H9 (cell line): ENCODE measurements around the gene MICAL2. TPM values are rescaled to one million over a fixed set of nuclear protein-coding genes. Genes with fewer than 3 reads are reported as not detected.

Experiments
- DNase-seq: peaks from one replicate; pipeline ENCODE4 v3.0.0-alpha.2; 2017
- H2AFZ ChIP-seq: one replicate; pipeline ENCODE4 v1.6.1; 2013; ENCODE audit warnings: mild to moderate bottlenecking, low read length, control low read depth, moderate library complexity
- H2AK5ac ChIP-seq: 2 replicates; pipeline ENCODE4 v1.6.1; 2013; ENCODE audit warnings: low read length, control low read depth, mixed read lengths; ENCODE audit not compliant: insufficient read length
- H2BK120ac ChIP-seq: one replicate; pipeline ENCODE4 v1.6.1; 2013; ENCODE audit warnings: low read depth, mild to moderate bottlenecking, low read length, control low read depth, inconsistent platforms; ENCODE audit not compliant: poor library complexity, severe bottlenecking
- H2BK12ac ChIP-seq: 2 replicates; pipeline ENCODE4 v1.6.1; 2013; ENCODE audit warnings: low read length, control low read depth, mixed read lengths, low read depth; ENCODE audit not compliant: insufficient read length
- H2BK15ac ChIP-seq: 2 replicates; pipeline ENCODE4 v1.6.1; 2013; ENCODE audit warnings: low read depth, low read length, control low read depth
- H2BK20ac ChIP-seq: one replicate; pipeline ENCODE4 v1.6.1; 2013; ENCODE audit warnings: low read depth, mild to moderate bottlenecking, low read length, control low read depth, inconsistent platforms; ENCODE audit not compliant: poor library complexity, severe bottlenecking
- H2BK5ac ChIP-seq: 2 replicates; pipeline ENCODE4 v1.6.1; 2013; ENCODE audit warnings: low read length, control low read depth, mixed read lengths; ENCODE audit not compliant: insufficient read length
- H3K14ac ChIP-seq: 2 replicates; pipeline ENCODE4 v1.6.1; 2013; ENCODE audit warnings: low read length, control low read depth; ENCODE audit not compliant: insufficient read depth
- H3K18ac ChIP-seq: 2 replicates; pipeline ENCODE4 v1.6.1; 2013; ENCODE audit warnings: low read depth, mild to moderate bottlenecking, mixed read lengths, low read length, control low read depth; ENCODE audit not compliant: insufficient read length
- H3K23ac ChIP-seq: 2 replicates; pipeline ENCODE4 v1.6.1; 2013; ENCODE audit warnings: low read length, control low read depth, mixed read lengths, low read depth; ENCODE audit not compliant: insufficient read length
- H3K23me2 ChIP-seq: 2 replicates; pipeline ENCODE4 v1.6.1; 2013; ENCODE audit warnings: low read depth, mild to moderate bottlenecking, mixed read lengths, low read length, control low read depth; ENCODE audit not compliant: insufficient read length, poor library complexity, severe bottlenecking
- H3K27ac ChIP-seq: 2 replicates; pipeline ENCODE4 v1.5.1; 2013; ENCODE audit warnings: low read length, control low read depth, mixed read lengths, low read depth; ENCODE audit not compliant: insufficient read length
- H3K27me3 ChIP-seq: 2 replicates; pipeline ENCODE4 v1.6.1; 2013; ENCODE audit warnings: low read length, control low read depth, inconsistent platforms; ENCODE audit not compliant: insufficient read depth
- H3K4ac ChIP-seq: 2 replicates; pipeline ENCODE4 v1.6.1; 2013; ENCODE audit warnings: low read depth, mild to moderate bottlenecking, control low read depth, inconsistent platforms, low read length, moderate library complexity
- H3K4me1 ChIP-seq: 2 replicates; pipeline ENCODE4 v1.6.1; 2013; ENCODE audit warnings: low read length, control low read depth, inconsistent platforms; ENCODE audit not compliant: insufficient read depth
- H3K4me2 ChIP-seq: 2 replicates; pipeline ENCODE4 v1.6.1; 2013; ENCODE audit warnings: low read length, control low read depth, mixed read lengths; ENCODE audit not compliant: insufficient read length, insufficient read depth
- H3K56ac ChIP-seq: 2 replicates; pipeline ENCODE4 v1.6.1; 2013; ENCODE audit warnings: low read depth, mild to moderate bottlenecking, mixed read lengths, low read length, control low read depth; ENCODE audit not compliant: insufficient read length
- H3K79me1 ChIP-seq: 2 replicates; pipeline ENCODE4 v1.6.1; 2013; ENCODE audit warnings: low read depth, mild to moderate bottlenecking, moderate library complexity, low read length, control low read depth, inconsistent platforms; ENCODE audit not compliant: insufficient read depth, poor library complexity, severe bottlenecking
- H3K79me2 ChIP-seq: 2 replicates; pipeline ENCODE4 v1.6.1; 2013; ENCODE audit warnings: low read length, control low read depth, inconsistent platforms; ENCODE audit not compliant: insufficient read depth
- H3K9ac ChIP-seq: 2 replicates; pipeline ENCODE4 v1.6.1; 2013; ENCODE audit warnings: low read length, control low read depth, mixed read lengths; ENCODE audit not compliant: insufficient read length; ENCODE audit errors: extremely low read depth
- H3K9me3 ChIP-seq: one replicate; pipeline ENCODE4 v1.6.1; 2013; ENCODE audit warnings: low read depth, low read length, inconsistent platforms; ENCODE audit not compliant: control insufficient read depth
- H3T11ph ChIP-seq: one replicate; pipeline ENCODE4 v1.6.1; 2013; ENCODE audit warnings: mild to moderate bottlenecking, low read length, control low read depth, inconsistent platforms
- H4K20me1 ChIP-seq: one replicate; pipeline ENCODE4 v1.6.1; 2013; ENCODE audit not compliant: control insufficient read depth, insufficient read length, insufficient read depth
- H4K5ac ChIP-seq: 2 replicates; pipeline ENCODE4 v1.6.1; 2013; ENCODE audit warnings: low read depth, mild to moderate bottlenecking, mixed read lengths, low read length, control low read depth; ENCODE audit not compliant: insufficient read length
- H4K8ac ChIP-seq: replicated peaks from 2 replicates; pipeline ENCODE4 v1.6.1; 2013; ENCODE audit warnings: low read length, control low read depth, mixed read lengths, low read depth; ENCODE audit not compliant: insufficient read length
- H4K91ac ChIP-seq: 2 replicates; pipeline ENCODE4 v1.6.1; 2013; ENCODE audit warnings: low read depth, mild to moderate bottlenecking, moderate library complexity, mixed read lengths, low read length, control low read depth; ENCODE audit not compliant: insufficient read length
- H3K27ac Mint-ChIP-seq, 3 experiments: 2 replicates in 2 of 3; 3 replicates in 1 of 3; pipeline ENCODE4 v1.8.0; 2020 to 2021; ENCODE audit warnings: mixed read lengths in 3 of 3, mild to moderate bottlenecking in 1 of 3, moderate library complexity in 1 of 3
- H3K27me3 Mint-ChIP-seq: 2 replicates; pipeline ENCODE4 v1.8.0; 2021; ENCODE audit warnings: low read depth, mild to moderate bottlenecking, moderate library complexity, mixed read lengths
- H3K36me3 Mint-ChIP-seq, 3 experiments: 2 replicates in 2 of 3; 3 replicates in 1 of 3; pipeline ENCODE4 v1.8.0; 2020 to 2021; ENCODE audit warnings: low read depth in 3 of 3, mixed read lengths in 3 of 3; ENCODE audit not compliant: insufficient read depth in 1 of 3
- H3K4me1 Mint-ChIP-seq, 2 experiments: 2 replicates each; pipeline ENCODE4 v1.8.0; 2020; ENCODE audit warnings: mixed read lengths in 2 of 2
- H3K4me3 Mint-ChIP-seq, 2 experiments: 2 replicates in 1 of 2; 3 replicates in 1 of 2; pipeline ENCODE4 v1.8.0; 2020 to 2021; ENCODE audit warnings: mild to moderate bottlenecking in 2 of 2, mixed read lengths in 2 of 2, moderate library complexity in 1 of 2
- H3K9me3 Mint-ChIP-seq, 2 experiments: 2 replicates in 1 of 2; 3 replicates in 1 of 2; pipeline ENCODE4 v1.8.0; 2020; ENCODE audit warnings: mild to moderate bottlenecking in 2 of 2, mixed read lengths in 2 of 2, moderate library complexity in 1 of 2
- CTCF ChIP-seq: fragments of 200-600 bp; sonication (generic); conservative IDR thresholded peaks from 3 replicates; pipeline ENCODE4 v1.8.0; 2021; ENCODE audit warnings: antibody characterized with exemption, mild to moderate bottlenecking
- WGBS: extraction: QIAGEN DNeasy Blood & Tissue Kit; methylation state at CpG from one replicate; pipeline ENCODE4 v1.1.7; 2013; ENCODE audit warnings: missing lambda C conversion rate, low lambda C conversion rate, mixed read lengths; ENCODE audit not compliant: insufficient read length; ENCODE audit errors: extremely low coverage; 5-methylcytosine and 5-hydroxymethylcytosine counted together
- total RNA-seq: library from RNA; stranded (reverse); gene quantifications from 2 replicates; pipeline ENCODE4 v1.2.1, GENCODE V29; 2021

MICAL2 gene
- total RNA-seq, 1 experiment from 2014 or later = 4.7 TPM

DNA sequence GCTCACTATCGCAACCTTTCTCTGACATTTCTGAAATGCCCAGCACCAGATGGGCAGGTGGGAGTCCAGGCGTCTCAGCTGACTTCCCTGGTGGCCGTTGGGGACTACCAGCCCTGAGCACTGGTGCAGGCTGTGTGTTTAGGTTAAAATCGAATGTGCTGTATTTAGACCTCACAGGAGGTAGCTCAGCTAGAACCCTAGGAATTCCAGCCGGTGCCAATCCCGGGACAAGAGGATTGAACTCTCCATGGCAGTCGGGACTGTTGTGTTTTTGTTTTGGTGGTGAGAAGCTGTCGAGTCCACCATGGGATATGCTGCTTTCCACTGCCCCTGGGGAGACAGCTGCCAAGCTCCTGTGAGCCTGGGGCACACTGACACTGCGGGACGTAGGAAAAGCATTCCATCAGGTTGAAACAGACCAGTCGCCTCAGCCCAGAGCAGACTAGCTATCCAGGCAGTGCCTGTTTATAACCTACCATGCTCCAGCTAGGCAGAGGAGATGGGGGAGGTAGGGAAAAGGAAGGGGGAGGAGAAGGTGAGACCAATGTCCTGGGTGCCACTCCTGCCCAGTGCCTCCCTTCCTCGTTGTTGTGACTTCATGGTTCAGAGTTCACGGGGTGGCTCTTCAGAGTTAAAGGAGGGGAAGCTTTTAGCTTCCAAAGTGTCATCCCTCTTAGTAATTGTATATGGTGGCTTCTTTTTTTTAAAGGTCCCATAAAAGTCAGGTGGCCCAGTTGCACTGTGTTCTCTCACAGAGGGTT is 53.0 kb downstream of the MICAL2 start:
- H2BK15ac ChIP-seq = no peak overlapping the region
- no peak overlapping the region for H4K91ac ChIP-seq
- no peaks in the 10 kb centered on the region for H3K27me3 Mint-ChIP-seq
- H4K5ac ChIP-seq = no peak overlapping the region
- H3K27ac ChIP-seq = no peak overlapping the region
- no peak overlapping the region for H2AFZ ChIP-seq
- H3K14ac ChIP-seq = no peak overlapping the region
- H3K36me3 Mint-ChIP-seq = no peaks in the 10 kb centered on the region; a peak in 2 of 7 replicates
- H3K9me3 Mint-ChIP-seq = no peaks in the 10 kb centered on the region; a peak in 1 of 5 replicates
- H2BK12ac ChIP-seq = no peak overlapping the region
- H3K4me2 ChIP-seq = no peak overlapping the region
- no CpG with 5 or more reads among the region's 13 CpGs for WGBS
- no peak overlapping the region for H4K8ac ChIP-seq
- no peaks in the 10 kb centered on the region for H3K23me2 ChIP-seq
- TF ChIP-seq CTCF = no peak
- no peak overlapping the region for H3K56ac ChIP-seq
- no peak overlapping the region for H3K4me3 Mint-ChIP-seq
- no peaks in the 10 kb centered on the region for H3K27me3 ChIP-seq
- H3K4ac ChIP-seq = no peak overlapping the region
- no peak overlapping the region for H3K27ac Mint-ChIP-seq
- H3K4me1 ChIP-seq = no peaks in the 10 kb centered on the region
- no peaks in the 10 kb centered on the region for H3K79me2 ChIP-seq
- no peak overlapping the region for H3K23ac ChIP-seq
- H3K9me3 ChIP-seq = no peaks in the 10 kb centered on the region
- H3K18ac ChIP-seq = no peak overlapping the region
- no peak overlapping the region for H2BK5ac ChIP-seq
- no peak overlapping the region for H2BK120ac ChIP-seq
- H3K79me1 ChIP-seq = no peaks in the 10 kb centered on the region
- DNase-seq = no peak
- H3K9ac ChIP-seq = no peak overlapping the region
- H4K20me1 ChIP-seq = no peaks in the 10 kb centered on the region
- H2AK5ac ChIP-seq = no peak overlapping the region
- H3T11ph ChIP-seq = no peak overlapping the region
- no peak overlapping the region for H2BK20ac ChIP-seq
- H3K4me1 Mint-ChIP-seq = peaks cover 9 to 23% of the 10 kb centered on the region in 2 experiments
